ENCODE measurements around the gene SEC23B.
A peak's percentile ranks its signal among the peaks of the same experiment; 100 is the strongest.
"Not testable (repeated sequence)": the region's sequence is repeated elsewhere in the genome, so short reads cannot be mapped to it uniquely, and the experiment has no call there.

SEC23B gene

GRCh38 chr20:18526761-18527160 is 19.0 kb downstream of the SEC23B start:
- DNase-seq (ENCODE audit: low read depth in 2 of 2) = not testable (repeated sequence)

GRCh38 chr20:18527339-18527738 is 19.6 kb downstream of the SEC23B start:
- no peak for DNase-seq (ENCODE audit: low read depth in 2 of 2)

- DNase-seq (ENCODE audit: low read depth in 2 of 2) = no peak
These were observed 20.1 kb downstream of the SEC23B start for GRCh38 chr20:18527836-18528235.

- no peak for DNase-seq (ENCODE audit: low read depth in 2 of 2)
These were observed 21.3 kb downstream of the SEC23B start for GRCh38 chr20:18529041-18529440.

GRCh38 chr20:18532626-18533025 is 24.9 kb downstream of the SEC23B start:
- DNase-seq (ENCODE audit: low read depth in 2 of 2) = no peak

GRCh38 chr20:18533491-18533890 is 25.8 kb downstream of the SEC23B start:
- no peak for DNase-seq (ENCODE audit: low read depth in 2 of 2)

- no peak for DNase-seq (ENCODE audit: low read depth in 2 of 2)
These were observed 26.4 kb downstream of the SEC23B start for GRCh38 chr20:18533978-18534644.

GRCh38 chr20:18537651-18538050 is 29.9 kb downstream of the SEC23B start:
- DNase-seq (ENCODE audit: low read depth in 2 of 2) = no peak

- DNase-seq (ENCODE audit: low read depth in 2 of 2) = no peak
These were observed 34.0 kb downstream of the SEC23B start for GRCh38 chr20:18541741-18542140.

GRCh38 chr20:18543216-18543615 is 35.5 kb downstream of the SEC23B start:
- no peak for DNase-seq (ENCODE audit: low read depth in 2 of 2)

GRCh38 chr20:18543932-18544331 is 36.2 kb downstream of the SEC23B start:
- DNase-seq (ENCODE audit: low read depth in 2 of 2) = no peak

- DNase-seq (ENCODE audit: low read depth in 2 of 2) = no peak
These were observed 37.8 kb downstream of the SEC23B start for GRCh38 chr20:18545566-18545965.

- DNase-seq (ENCODE audit: low read depth in 2 of 2) = no peak
These were observed 40.7 kb downstream of the SEC23B start for GRCh38 chr20:18548465-18548864.

- DNase-seq (ENCODE audit: low read depth in 2 of 2) = no peak
These were observed 46.0 kb downstream of the SEC23B start for GRCh38 chr20:18553746-18554145.

GRCh38 chr20:18566892-18567738 is 59.4 kb downstream of the SEC23B start, which contains the start of gene SMIM26:
TSS of gene SMIM26 (plus strand) at chr20:18567432. CDS start at chr20:18567479, 47 bp downstream.
- peak; percentile 88 to 90 for DNase-seq (ENCODE audit: low read depth in 2 of 2)

- no peak for DNase-seq (ENCODE audit: low read depth in 2 of 2)
These were observed 60.0 kb downstream of the SEC23B start for GRCh38 chr20:18567739-18568091.

GRCh38 chr20:18571009-18571408 is 63.3 kb downstream of the SEC23B start:
- DNase-seq (ENCODE audit: low read depth in 2 of 2) = no peak

GRCh38 chr20:18571578-18571977 is 63.8 kb downstream of the SEC23B start:
- DNase-seq (ENCODE audit: low read depth in 2 of 2) = no peak

GRCh38 chr20:18577942-18578341 is 70.2 kb downstream of the SEC23B start:
- no peak for DNase-seq (ENCODE audit: low read depth in 2 of 2)

GRCh38 chr20:18578581-18578980 is 70.8 kb downstream of the SEC23B start:
- DNase-seq (ENCODE audit: low read depth in 2 of 2) = no peak

- no peak for DNase-seq (ENCODE audit: low read depth in 2 of 2)
These were observed 72.3 kb downstream of the SEC23B start for GRCh38 chr20:18580012-18580411.

- no peak for DNase-seq (ENCODE audit: low read depth in 2 of 2)
These were observed 77.4 kb downstream of the SEC23B start for GRCh38 chr20:18585134-18585533.
